Endothelial cell of umbilical vein (primary cell): Measurements from ENCODE around the gene CFAP20.

Experiments used
- CTCF ChIP-seq, 2 donors: IDR thresholded peaks; 1 replicate in 1 of 2; 2 replicates in 1 of 2; pipeline ENCODE4 v1.5.1; 2011; ENCODE audit warnings: low read length in 2 of 2, mild to moderate bottlenecking in 2 of 2, moderate library complexity in 2 of 2, control low read depth in 1 of 2, inconsistent platforms in 1 of 2, low read depth in 1 of 2; ENCODE audit not compliant: insufficient read depth in 1 of 2; ENCODE audit errors: extremely low read depth in 1 of 2
- EZH2 ChIP-seq: IDR thresholded peaks from 2 replicates; pipeline ENCODE4 v1.6.1; 2012; ENCODE audit warnings: borderline replicate concordance, low read depth, mild to moderate bottlenecking, moderate library complexity, low read length, inconsistent platforms; ENCODE audit not compliant: severe bottlenecking
- FOS ChIP-seq: IDR thresholded peaks from 2 replicates; pipeline ENCODE4 v1.6.1; 2011; ENCODE audit warnings: mild to moderate bottlenecking, low read length, moderate library complexity, borderline replicate concordance; ENCODE audit not compliant: insufficient read depth
- GATA2 ChIP-seq: IDR thresholded peaks from 2 replicates; pipeline ENCODE4 v1.7.0; 2011; ENCODE audit warnings: low read depth, mild to moderate bottlenecking, moderate library complexity, mixed read lengths, low read length; ENCODE audit not compliant: insufficient read length, insufficient read depth
- JUN ChIP-seq: IDR thresholded peaks from 2 replicates; pipeline ENCODE4 v1.6.1; 2011; ENCODE audit warnings: borderline replicate concordance, low read depth; ENCODE audit not compliant: insufficient read length, insufficient read depth
- MAX ChIP-seq: IDR thresholded peaks from 2 replicates; pipeline ENCODE4 v1.6.1; 2011; ENCODE audit not compliant: insufficient read depth, insufficient read length
- MYC ChIP-seq: IDR thresholded peaks from one replicate; pipeline ENCODE4 v1.6.1; 2011; ENCODE audit warnings: mild to moderate bottlenecking, low read depth, low read length
- POLR2A ChIP-seq: IDR thresholded peaks from 2 replicates; pipeline ENCODE4 v1.6.1; 2012; ENCODE audit warnings: low read depth, mild to moderate bottlenecking, control low read depth, low read length
- POLR2AphosphoS5 ChIP-seq: IDR thresholded peaks from 2 replicates; pipeline ENCODE4 v1.6.1; 2012; ENCODE audit warnings: low read depth, mild to moderate bottlenecking, control low read depth, low read length, moderate library complexity; ENCODE audit not compliant: insufficient read depth

GRCh38 chr16:58116081-58116480 is 13.1 kb downstream of the CFAP20 start:
- no peak for TF ChIP-seq CTCF (IDR thresholded peaks at IDR 0.05; ENCODE audit: extremely low read depth in 1 of 2, insufficient read depth in 1 of 2, low read depth in 1 of 2, low read length in 2 of 2)
- no peak for TF ChIP-seq MYC
- TF ChIP-seq POLR2AphosphoS5, result no peak
- TF ChIP-seq JUN, result no peak
- no peak for TF ChIP-seq POLR2A
- TF ChIP-seq FOS, result no peak
- TF ChIP-seq MAX, result no peak
- TF ChIP-seq EZH2, result no peak
- no peak for TF ChIP-seq GATA2
